HG03558 (cell line): ENCODE data around the gene YIPF1.
"Not testable (repeated sequence)": the region's sequence is repeated elsewhere in the genome, so short reads cannot be mapped to it uniquely, and the experiment has no call there.

Source experiments
- ATAC-seq: cut with Tn5 transposase; IDR thresholded peaks from one replicate; pipeline ENCODE4 v1.9.1; 2021; ENCODE audit warnings: moderate number of reproducible peaks; ENCODE audit not compliant: unreplicated experiment; ENCODE audit errors: extremely low read depth

Gene YIPF1

GRCh38 chr1:53850082-53850673, 39.4 kb downstream of the YIPF1 start:
- ATAC-seq: no peak

- no peak for ATAC-seq
Observed at GRCh38 chr1:53847980-53848379, 41.6 kb downstream of the YIPF1 start.

- no peak for ATAC-seq
Observed at GRCh38 chr1:53842347-53842746, 47.2 kb downstream of the YIPF1 start.

- ATAC-seq: no peak
Observed at GRCh38 chr1:53838654-53838974, 51.0 kb downstream of the YIPF1 start.

- ATAC-seq: peak; percentile 65
Observed at GRCh38 chr1:53837924-53838653, 51.5 kb downstream of the YIPF1 start, which contains the start of gene NDC1. Gene NDC1 (minus strand): TSS chr1:53838296. CDS start chr1:53838261, 35 bp downstream.

GRCh38 chr1:53837646-53837923, 52.0 kb downstream of the YIPF1 start:
- ATAC-seq: no peak

GRCh38 chr1:53835491-53835890, 54.1 kb downstream of the YIPF1 start:
- no peak for ATAC-seq

GRCh38 chr1:53834776-53835175, 54.8 kb downstream of the YIPF1 start:
- ATAC-seq: no peak

GRCh38 chr1:53833393-53833792, 56.2 kb downstream of the YIPF1 start:
- ATAC-seq: no peak

GRCh38 chr1:53826367-53826766, 63.2 kb downstream of the YIPF1 start:
- ATAC-seq: no peak

- ATAC-seq: no peak
Observed at GRCh38 chr1:53825306-53825705, 64.3 kb downstream of the YIPF1 start.

GRCh38 chr1:53822931-53823330, 66.7 kb downstream of the YIPF1 start:
- no peak for ATAC-seq

- ATAC-seq: no peak
Observed at GRCh38 chr1:53821380-53821779, 68.2 kb downstream of the YIPF1 start.

GRCh38 chr1:53819387-53819786, 70.2 kb downstream of the YIPF1 start:
- ATAC-seq: no peak

- ATAC-seq: not testable (repeated sequence)
Observed at GRCh38 chr1:53816584-53816983, 73.0 kb downstream of the YIPF1 start.

- not testable (repeated sequence) for ATAC-seq
Observed at GRCh38 chr1:53815484-53815883, 74.1 kb downstream of the YIPF1 start.

GRCh38 chr1:53811414-53811851, 78.2 kb downstream of the YIPF1 start:
- ATAC-seq: no peak

- no peak for ATAC-seq
Observed at GRCh38 chr1:53810497-53810896, 79.1 kb downstream of the YIPF1 start.

- ATAC-seq: no peak
Observed at GRCh38 chr1:53810007-53810406, 79.6 kb downstream of the YIPF1 start.

- no peak for ATAC-seq
Observed at GRCh38 chr1:53807916-53808315, 81.7 kb downstream of the YIPF1 start.

GRCh38 chr1:53804791-53805505, 84.6 kb downstream of the YIPF1 start:
- ATAC-seq: no peak

- no peak for ATAC-seq
Observed at GRCh38 chr1:53804181-53804580, 85.4 kb downstream of the YIPF1 start.
